Umbilical cord (tissue), 2 donors: ENCODE measurements around the gene UBE2E2. TPM values are rescaled to one million over a fixed set of nuclear protein-coding genes. Genes with fewer than 3 reads are reported as not detected.

Experiments used
- DNase-seq: peaks from one replicate; pipeline ENCODE4 v3.0.0-alpha.2; 2015; ENCODE audit warnings: low spot score
- total RNA-seq: library from RNA; depleted of rRNA; stranded (reverse); fragments of >200 nt; gene quantifications from one replicate; pipeline ENCODE4 v1.2.3, GENCODE V29; 2014; ENCODE audit warnings: low replicate concordance; ENCODE audit not compliant: insufficient read depth

UBE2E2 gene
- total RNA-seq, 1 donor from 2014 or later: 109 TPM

DNA sequence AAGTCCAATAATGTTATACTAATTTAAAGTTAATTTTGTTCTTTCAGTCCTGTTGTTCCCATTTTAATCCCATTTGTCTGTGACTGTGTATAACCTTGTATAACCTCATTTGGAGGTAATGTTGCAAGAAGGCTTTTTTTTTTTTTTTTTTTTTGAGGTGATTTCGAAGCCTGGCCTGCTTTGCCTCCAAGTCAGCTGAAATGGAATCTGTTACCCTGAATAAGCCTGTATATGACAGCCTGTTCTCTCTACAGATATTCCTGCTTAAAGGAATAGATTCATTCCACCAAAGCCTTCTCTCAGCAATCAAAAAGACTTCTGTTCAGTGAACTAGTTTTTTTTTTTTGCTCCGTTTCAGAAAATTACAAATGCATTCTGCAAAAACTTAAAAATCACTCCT is 330.9 kb downstream of the UBE2E2 start:
- peak; percentile 75 for DNase-seq

DNA sequence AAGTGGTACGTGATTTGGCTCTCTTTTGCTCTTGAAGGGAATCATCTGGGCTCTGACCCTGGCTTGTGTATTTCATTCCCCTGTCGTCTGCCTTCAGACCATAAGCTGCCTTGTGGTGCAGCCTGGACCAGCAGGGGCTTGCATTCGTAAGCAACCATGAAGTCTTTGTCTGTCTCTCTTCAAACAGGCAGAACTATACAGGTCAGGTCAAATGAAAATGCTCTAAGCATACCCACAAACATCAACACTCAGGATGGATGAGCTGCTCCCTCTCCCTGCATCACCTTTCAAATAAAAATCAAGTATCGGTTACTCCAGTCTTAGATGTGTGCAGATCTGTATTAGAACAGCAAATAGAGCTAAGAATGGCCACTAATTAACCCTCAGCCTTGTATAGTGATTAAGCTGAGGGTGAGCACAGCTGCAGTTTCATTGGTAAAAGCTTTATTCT is 334.0 kb downstream of the UBE2E2 start:
- peak; percentile 88 for DNase-seq

DNA sequence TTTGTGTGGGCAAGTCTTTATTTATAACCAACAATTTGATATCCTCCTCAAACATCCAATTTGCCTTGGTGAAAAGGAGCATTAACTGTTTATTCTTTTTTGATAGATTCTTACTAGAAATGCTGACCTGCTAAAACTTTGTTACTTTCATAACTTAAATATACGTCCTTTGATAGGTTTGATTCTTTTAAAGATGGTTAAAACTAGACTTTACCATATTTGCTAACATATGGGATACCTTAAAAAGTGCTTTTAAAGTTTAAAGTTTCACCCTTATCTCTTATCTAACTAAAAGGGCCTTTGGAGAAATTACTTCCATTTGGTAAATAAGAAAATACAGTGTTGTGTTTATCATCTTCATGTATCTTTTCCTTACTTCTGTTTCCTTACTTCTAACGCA is 336.1 kb downstream of the UBE2E2 start:
- DNase-seq: no peak

DNA sequence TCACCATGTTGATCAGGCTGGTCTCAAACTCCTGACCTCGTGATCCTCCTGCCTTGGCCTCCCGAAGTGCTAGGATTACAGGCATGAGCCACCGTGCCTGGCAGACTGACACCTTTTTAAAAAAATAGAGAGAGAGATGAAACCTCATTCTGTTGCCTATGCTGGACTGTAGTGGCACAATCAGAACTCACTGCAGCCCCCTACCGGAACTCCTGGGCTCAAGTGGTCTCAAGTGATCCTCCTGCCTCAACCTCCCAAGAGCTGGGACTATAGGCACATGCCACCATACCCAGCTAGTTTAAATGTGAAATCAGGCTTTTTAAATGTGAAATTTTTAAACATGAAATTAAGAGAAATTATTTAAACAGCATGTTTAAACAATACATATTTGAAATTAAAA is 337.5 kb downstream of the UBE2E2 start:
- DNase-seq: no peak

DNA sequence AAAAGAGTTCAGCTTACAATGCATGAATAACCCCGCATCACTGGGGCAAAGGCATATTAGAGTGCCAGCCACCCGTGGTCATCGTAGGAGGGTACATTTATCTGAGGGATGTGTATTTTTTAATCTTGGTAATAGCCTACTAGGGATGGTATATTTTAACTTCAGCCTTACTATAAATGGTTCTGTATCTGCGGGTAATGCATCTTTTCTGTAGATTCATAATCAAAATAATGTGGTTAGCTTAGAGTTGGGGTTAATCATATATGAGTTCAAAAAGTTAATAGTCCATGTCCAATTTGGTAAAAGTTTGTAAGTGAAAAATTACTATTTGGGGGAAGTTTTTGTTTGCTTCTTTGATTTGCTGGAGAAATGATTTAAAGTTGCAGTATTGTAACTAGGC is 339.0 kb downstream of the UBE2E2 start:
- no peak for DNase-seq

DNA sequence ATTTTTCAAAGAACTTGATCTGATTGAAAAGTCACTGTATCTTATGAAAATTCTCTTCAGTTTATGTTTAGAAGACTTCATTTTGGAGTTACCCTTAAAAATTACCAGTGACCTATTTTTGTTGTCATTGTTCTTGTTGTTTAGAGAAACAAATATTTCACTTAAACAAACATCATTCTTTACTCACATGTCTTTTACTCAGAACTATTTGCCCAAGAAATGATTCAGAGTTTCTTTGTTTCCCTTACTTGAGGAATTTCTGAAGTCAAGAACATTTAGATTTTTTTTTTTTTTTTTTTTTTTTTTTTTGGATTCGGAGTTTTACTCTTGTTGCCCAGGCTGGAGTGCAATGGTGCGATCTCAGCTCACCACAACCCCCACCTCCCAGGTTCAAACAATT is 343.1 kb downstream of the UBE2E2 start:
- DNase-seq: no peak

DNA sequence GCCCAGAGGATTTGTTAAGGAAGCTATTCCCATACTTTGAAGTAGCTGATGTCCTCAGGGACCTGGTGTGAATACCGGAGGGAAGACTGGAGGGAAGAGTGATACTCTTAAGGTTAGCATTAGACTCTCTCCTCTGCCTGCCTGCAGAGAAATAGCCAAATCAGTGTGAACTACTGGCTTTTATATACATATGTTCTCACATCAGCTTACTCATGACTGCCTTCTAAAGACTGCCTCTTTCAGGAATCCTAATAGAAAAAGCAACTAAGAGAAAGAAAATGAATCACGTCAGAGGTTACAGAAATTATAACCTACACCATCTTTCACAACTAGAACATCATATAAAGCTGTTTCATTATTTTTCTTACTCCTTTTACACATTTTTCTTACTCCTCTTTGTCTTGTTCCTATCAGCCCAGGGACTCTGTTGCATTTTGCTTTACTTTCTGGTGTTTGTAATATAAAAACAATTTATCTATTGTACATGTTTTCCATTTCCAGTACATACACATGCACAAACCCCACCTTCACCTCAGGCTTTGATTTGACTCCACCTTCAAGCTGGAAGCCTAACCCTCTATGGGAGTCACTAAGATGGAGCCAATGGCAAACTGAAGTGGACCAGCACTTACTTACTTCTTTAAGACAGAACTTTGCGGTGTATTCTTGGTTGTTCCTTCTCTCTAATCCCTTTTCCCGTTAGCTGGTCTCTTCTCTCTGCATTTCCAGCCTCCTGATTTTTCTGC is 345.0 kb downstream of the UBE2E2 start:
- no peak for DNase-seq

DNA sequence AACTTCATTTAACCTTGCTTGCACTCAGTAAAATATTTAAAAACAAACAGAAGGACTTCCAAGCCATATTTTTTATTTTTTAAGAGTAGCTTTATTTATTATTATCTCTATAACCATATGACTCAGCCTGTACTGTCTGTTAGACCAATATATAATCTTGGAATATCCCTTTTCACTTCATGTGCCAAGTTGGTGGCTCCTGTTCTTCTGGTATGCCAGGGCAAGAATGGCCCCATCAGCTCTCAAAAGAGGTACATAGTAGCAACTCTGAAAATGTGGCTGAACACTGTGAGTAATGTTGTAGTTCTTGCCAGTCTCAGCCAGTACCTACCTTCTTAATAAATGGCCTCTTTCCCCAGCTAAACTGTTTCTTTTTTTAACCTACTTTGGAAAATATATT is 345.6 kb downstream of the UBE2E2 start:
- peak; percentile 32 for DNase-seq

DNA sequence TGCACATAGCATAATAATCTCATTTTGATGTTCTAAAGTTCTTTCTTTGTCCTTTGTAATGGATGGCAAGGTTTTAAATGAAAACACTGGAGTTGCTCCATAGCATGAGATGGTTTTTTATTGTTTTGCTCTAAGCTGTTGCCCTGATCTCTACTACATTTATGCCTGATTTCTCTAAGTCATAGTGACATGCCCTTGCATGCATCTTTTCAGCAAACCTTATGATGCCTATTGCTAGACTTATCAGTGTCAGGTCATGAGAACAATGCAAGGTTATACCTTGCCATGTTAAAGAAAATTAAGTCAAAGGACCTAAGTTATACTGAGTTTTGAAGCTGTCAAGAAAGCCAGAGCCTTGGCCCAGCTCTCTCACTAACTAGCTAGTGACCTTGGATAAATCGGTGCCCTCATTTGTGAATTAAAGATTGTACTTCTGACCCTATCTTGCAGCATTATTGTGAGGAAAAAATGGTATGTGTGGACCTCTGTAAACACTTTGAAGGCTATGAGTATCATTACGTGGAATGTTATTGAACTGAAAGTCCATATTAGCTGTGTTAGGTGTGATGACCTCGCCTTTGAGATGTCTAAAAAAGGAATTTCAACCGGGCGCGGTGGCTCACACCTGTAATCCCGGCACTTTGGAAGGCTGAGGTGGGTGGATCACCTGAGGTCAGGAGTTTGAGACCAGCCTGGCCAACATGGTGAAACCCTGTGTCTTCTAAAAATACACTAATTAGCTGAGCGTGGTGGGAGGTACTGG is 346.2 kb downstream of the UBE2E2 start:
- no peak for DNase-seq

DNA sequence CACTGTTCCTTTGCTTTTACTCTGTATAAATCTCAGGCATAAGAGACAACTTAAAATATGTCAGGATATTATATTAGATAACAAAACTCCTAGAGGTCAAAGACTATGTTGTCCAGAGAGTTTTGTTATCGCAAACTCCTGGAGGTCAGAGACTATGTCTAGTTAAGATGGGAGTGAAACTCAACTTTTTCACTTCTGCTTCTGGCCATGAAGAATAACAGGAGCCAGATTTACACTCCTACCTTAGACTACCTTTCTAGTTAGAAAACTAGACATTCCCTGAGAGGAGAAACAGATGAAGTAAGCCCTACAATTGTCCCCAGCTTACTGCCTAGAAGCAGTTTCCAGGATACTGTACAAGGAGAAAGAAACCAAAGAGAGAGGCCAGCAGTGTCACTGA is 347.3 kb downstream of the UBE2E2 start:
- DNase-seq: no peak

DNA sequence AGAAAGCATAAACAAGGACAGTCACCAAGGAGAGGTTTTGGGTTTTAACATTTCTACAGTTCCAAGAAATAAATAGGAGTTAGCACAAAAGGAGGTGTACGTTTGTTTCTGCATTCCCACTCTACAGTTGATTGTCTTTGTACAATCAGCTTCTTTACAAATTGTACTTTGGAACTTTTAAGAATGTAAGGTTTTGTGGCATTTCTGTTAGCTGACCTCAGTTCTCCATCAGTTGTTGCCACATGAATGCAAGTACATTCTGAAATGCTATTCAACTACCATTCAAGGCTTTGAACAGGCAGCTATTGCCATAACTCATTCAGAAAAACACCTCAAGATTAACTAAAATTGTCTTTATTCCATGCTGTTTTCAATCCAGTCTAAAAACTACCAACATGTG is 349.4 kb downstream of the UBE2E2 start:
- no peak for DNase-seq

DNA sequence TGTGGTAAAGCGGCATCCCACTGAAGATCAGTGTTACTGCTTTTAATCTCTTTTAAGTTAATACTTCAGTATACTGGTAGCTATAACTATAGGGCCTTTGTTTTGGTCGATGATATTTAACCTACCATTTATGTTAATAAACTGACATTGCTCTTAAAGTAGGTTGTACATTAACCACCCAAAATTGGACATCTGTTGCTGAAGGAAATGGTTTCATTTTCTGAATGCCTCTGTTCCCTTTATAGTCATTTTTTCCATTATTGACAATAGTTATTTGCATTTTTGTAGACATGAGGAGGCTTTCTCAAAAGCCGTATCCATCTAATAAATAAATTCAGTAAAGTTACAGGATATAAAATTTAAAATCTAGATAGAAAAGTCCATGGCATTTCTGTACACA is 350.2 kb downstream of the UBE2E2 start:
- DNase-seq: no peak

DNA sequence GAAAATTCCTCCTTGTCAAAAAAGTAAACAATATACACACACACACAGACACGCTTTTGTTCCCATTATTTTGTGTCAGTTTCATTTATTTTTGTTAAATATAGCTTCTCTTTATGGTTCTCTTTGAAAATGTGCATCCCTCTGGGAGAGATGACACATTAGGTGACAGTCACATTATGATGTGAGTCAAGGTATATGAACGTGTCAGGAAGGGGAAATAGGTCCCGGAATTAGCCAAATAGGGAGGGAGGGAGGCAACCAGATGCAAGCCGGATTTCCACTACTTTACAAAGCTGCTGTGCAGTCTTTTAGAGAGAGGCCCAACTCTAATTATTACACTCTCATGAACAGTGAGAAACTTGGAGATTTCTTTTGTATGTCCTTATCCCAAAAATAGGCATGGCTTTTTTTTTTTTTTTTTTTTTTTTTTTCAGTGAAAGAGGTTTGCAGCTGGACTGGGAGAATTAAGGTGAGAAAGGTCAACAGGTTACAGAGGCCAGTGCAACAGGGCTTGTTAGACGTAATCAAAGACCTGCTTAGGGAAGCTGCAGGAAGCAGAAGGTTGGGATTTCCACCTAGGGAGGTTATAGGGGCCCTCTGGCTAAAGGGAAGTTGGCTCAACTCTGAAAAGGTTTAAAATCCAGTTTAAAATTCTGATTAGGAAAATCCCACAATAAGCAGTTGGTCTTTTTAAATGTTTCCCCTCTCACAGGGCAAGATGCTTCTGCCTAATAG is 362.1 kb downstream of the UBE2E2 start:
- no peak for DNase-seq

DNA sequence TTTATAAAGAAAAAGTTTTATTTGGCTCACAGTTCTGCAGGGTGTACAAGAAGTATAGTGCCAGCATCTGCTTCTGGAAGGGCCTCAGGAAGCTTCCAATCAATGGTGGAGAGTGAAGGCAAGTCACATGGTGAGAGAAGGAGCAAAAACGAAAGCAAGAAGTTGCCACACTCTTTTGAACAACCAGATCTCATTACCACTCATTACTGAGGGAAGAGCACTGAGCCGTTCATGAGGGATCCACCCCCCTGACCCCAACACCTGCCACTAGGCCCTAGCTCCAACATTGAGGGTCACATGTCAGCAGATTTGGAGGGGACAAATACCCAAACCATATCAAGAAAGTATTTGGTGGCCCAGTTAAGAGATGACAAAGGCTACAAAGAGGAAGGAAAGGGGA is 363.4 kb downstream of the UBE2E2 start:
- DNase-seq: no peak

DNA sequence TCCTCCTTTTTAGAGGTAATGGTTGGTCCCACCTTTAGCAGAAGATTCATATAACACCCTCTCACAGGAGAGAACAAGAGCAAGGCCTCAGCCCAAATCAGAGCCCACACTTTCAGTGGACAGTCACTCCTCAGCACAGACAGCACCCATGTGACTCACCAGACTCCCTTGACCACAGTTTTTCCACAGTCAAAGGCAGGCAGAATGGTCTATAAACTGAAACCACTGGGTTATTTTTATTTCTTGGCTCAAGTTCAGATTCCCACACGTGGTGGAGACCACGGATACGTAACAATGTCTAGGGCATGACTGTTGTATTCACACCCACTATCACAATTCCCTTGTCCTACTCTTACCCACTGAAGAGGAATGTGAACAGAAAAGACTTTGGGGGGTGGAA is 364.8 kb downstream of the UBE2E2 start:
- peak; percentile 17 for DNase-seq

DNA sequence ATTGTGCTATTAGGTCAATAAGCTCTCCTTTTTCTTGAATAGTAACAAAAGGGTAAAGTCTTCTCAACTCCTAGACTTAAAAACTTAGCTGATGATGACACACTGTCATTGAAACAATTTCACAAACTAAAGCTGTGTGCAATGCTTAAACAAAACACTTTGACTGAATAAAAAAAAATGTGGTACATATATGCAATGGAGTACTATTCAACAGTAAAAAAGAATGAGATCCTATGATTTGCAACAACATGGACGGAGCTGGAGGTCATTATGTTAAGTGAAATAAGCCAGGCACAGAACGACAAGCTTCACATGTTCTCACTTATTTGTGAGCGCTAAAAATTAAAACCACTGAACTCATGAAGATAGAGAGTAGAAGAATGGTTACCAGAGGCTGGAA is 370.7 kb downstream of the UBE2E2 start:
- no peak for DNase-seq

DNA sequence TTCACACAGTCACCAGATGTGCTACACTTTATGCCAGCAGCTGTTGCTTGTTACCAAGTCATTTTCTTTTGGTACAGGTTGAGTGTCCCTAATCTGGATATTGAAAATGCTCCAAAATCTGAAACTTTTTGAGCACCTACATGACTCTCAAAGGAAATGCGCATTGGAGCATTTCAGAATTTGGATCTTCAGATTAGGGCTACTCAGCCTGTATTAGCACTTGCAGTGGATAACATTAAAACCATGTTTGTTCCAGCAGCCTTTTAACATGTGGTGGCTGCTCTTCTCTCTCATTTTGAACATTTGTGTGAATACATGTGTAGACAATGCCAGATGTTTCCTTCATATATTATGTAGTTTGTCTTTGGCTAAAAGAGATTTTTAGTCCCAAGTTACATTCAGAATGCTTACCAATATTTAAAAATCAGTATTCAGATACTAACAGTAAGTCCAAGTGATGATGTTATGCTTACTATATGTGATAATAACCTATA is 371.7 kb downstream of the UBE2E2 start:
- DNase-seq: no peak

DNA sequence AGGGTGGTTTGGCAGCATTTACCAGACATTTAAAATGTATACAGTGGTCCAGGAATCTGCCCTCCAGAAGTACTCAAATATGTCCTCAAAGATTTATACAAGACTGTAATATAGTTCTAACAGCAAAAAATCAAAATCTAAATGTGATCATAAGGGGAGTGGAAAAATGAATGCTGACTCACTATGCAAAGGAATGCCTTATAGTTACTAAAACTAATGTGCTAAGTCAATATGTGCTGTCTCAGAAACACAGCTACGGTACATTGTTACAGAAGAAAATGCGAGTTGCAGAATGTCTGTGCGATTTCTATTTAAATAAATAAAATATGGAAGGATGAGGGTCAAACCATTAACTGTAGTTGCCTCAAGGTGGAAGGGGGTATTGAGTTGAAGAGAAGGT is 372.6 kb downstream of the UBE2E2 start:
- DNase-seq: no peak

DNA sequence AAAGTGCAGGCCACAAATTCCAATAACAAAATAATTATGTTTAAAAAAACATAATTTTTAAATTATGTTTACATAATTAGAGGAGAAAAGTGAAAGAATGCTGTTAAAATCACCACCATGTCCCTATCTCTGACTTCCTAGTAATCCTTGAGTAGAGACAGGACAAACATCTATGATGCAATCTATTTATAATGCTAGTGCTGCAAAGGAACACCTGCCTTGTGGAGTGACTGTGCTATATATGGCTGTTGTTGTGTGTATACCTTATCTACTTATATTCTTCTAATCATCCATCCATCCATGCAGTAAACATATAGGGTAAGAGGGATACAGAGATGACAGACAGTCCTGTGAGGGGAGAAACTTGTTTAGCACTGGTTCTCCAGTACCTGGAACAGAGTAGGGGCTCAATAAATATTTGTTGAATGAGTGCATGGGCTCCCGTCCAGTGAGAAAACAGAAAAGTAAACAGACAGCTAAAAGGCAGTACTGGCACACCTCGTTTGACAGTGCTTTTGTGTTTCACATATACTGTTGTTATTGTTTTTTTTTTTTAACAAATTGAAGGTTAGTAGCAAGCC is 373.3 kb downstream of the UBE2E2 start:
- DNase-seq: no peak

DNA sequence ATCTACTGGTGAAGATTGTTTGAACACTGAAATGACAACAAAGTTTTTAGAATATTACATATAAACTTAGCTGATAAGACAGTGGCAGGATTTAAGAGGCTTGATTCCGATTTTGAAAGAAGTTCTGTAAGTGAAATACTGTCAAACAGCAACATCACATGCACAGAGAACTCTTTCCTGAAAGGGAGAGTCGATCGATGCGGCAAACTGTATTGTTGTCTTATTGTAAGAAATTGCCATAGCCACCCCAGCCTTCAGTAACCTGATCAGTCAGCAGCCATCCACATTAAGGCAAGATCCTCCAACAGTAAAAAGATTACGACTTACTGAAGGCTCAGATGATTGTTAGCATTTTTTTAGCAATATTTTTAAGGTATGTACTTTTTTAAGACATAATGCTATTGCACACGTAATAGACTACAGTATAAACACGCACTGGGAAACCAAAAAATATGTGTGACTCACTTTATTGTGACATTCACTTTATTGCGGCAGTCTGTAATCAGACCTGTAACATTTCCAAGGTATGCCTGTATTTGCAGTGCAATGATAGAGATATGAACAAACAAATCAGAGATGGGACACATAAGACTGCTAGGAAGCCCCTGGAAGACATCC is 377.1 kb downstream of the UBE2E2 start:
- no peak for DNase-seq

DNA sequence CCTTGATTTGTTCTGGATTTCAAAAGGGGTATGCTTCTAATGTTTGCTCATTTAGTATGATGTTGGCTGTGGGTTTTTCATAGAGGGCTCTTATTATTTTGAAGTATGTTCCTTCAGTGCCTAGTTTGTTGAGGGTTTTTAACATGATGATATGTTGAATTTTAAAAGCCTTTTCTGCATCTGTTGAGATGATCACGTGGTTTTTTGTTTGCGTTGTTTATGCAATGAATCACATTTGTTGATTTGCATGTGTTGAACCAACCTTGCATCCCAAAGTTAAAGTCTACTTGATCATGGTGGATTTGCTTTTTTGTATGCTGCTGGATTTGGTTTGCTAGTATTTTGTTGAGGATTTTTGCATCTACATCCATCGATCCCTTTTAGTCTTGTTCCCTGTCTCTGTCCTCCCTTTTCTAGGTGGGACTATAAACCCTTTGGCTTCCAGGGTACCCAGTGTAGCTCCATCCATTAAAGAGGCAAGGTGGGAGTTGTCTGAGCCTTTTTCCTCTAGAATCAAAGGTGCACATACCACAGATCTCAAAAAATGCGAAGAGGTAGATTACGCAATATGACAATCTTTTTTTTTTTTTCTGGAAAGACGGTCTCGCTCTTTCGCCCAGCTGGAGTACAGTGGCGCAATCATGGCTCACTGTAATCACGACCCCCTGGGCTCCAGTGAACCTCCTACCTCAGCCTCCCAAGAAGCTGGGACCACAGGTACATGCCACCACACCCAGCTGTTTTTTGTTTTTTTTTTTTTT is 381.0 kb downstream of the UBE2E2 start:
- DNase-seq: no peak
